CD14-positive monocyte (primary cell): ENCODE results near the gene NPLOC4. TPM values are rescaled to one million over a fixed set of nuclear protein-coding genes. Genes with fewer than 3 reads are reported as not detected.
A peak's percentile ranks its signal among the peaks of the same experiment; 100 is the strongest.

ENCODE experiments used
- DNase-seq, 3 donors: peaks; one replicate each; pipeline ENCODE4 v3.0.0-alpha.2; 2011 to 2022
- H2AFZ ChIP-seq: 2 replicates; pipeline ENCODE4 v1.6.0; 2012; ENCODE audit warnings: mild to moderate bottlenecking, low read depth, low read length, inconsistent platforms; ENCODE audit not compliant: insufficient read depth, poor library complexity, severe bottlenecking
- H3K27ac ChIP-seq, 2 donors: 1 replicate in 1 of 2; 2 replicates in 1 of 2; pipeline ENCODE4 v1.5.1; 2012 to 2013; ENCODE audit warnings: low read length in 2 of 2, control low read depth in 1 of 2, inconsistent platforms in 1 of 2, low read depth in 1 of 2, mild to moderate bottlenecking in 1 of 2
- H3K27me3 ChIP-seq, 2 donors: one replicate each; pipeline versions ENCODE4 v1.6.0 to v1.6.1; 2011 to 2013; ENCODE audit warnings: low read length in 2 of 2; ENCODE audit not compliant: control insufficient read depth in 2 of 2, insufficient read depth in 2 of 2
- H3K36me3 ChIP-seq, 2 donors: replicated peaks in 1 of 2; 1 replicate in 1 of 2; 2 replicates in 1 of 2; pipeline versions ENCODE4 v1.5.1 to v1.6.1; 2012 to 2013; ENCODE audit warnings: low read length in 2 of 2, control low read depth in 1 of 2, inconsistent platforms in 1 of 2, mild to moderate bottlenecking in 1 of 2; ENCODE audit not compliant: insufficient read depth in 2 of 2, control insufficient read depth in 1 of 2
- H3K4me1 ChIP-seq, 2 donors: 1 replicate in 1 of 2; 2 replicates in 1 of 2; pipeline versions ENCODE4 v1.5.1 to v1.6.1; 2012 to 2013; ENCODE audit warnings: low read length in 2 of 2, control low read depth in 1 of 2, inconsistent platforms in 1 of 2, mild to moderate bottlenecking in 1 of 2, moderate library complexity in 1 of 2; ENCODE audit not compliant: insufficient read depth in 2 of 2, control insufficient read depth in 1 of 2
- H3K4me2 ChIP-seq: replicated peaks from 2 replicates; pipeline ENCODE3; 2012; ENCODE audit warnings: low read length, moderate library complexity, mild to moderate bottlenecking; ENCODE audit not compliant: poor library complexity, severe bottlenecking; ENCODE audit errors: extremely low read depth
- H3K4me3 ChIP-seq, 3 experiments: fragments of 200-600 bp in 1 of 3; sonication (generic) in 1 of 3; replicated peaks in 1 of 3; 1 replicate in 2 of 3; 2 replicates in 1 of 3; pipeline ENCODE4 v1.5.1; 2011 to 2013; ENCODE audit warnings: low read length in 3 of 3, mild to moderate bottlenecking in 3 of 3, control low read depth in 2 of 3, low read depth in 2 of 3, inconsistent platforms in 1 of 3, moderate library complexity in 1 of 3
- H3K79me2 ChIP-seq: 2 replicates; pipeline ENCODE4 v1.6.0; 2012; ENCODE audit warnings: mild to moderate bottlenecking, control low read depth, inconsistent platforms, low read length, moderate library complexity; ENCODE audit not compliant: insufficient read depth
- H3K9ac ChIP-seq: 2 replicates; pipeline ENCODE4 v1.6.0; 2017; ENCODE audit warnings: low read length, mild to moderate bottlenecking; ENCODE audit not compliant: insufficient read depth, poor library complexity, severe bottlenecking
- H3K9me3 ChIP-seq, 2 donors: replicated peaks in 1 of 2; 1 replicate in 1 of 2; 2 replicates in 1 of 2; pipeline versions ENCODE4 v1.5.1 to v1.6.1; 2012 to 2013; ENCODE audit warnings: low read length in 2 of 2, control low read depth in 1 of 2; ENCODE audit not compliant: control insufficient read depth in 1 of 2, insufficient read depth in 1 of 2
- H4K20me1 ChIP-seq: 2 replicates; pipeline ENCODE4 v1.6.0; 2012; ENCODE audit warnings: mild to moderate bottlenecking, low read length, control low read depth, moderate library complexity; ENCODE audit not compliant: insufficient read depth
- H3K27ac Mint-ChIP-seq, 7 donors: one replicate each; pipeline ENCODE4 v1.8.0; 2020; ENCODE audit warnings: mild to moderate bottlenecking in 7 of 7, mixed read lengths in 7 of 7, moderate library complexity in 6 of 7, inconsistent platforms in 2 of 7
- H3K27me3 Mint-ChIP-seq, 3 donors: one replicate each; pipeline ENCODE4 v1.8.0; 2021 to 2022; ENCODE audit warnings: low read depth in 3 of 3, mild to moderate bottlenecking in 3 of 3, mixed read lengths in 3 of 3, moderate library complexity in 3 of 3, inconsistent platforms in 1 of 3
- H3K36me3 Mint-ChIP-seq, 2 donors: one replicate each; pipeline ENCODE4 v1.8.0; 2020; ENCODE audit warnings: mixed read lengths in 2 of 2, inconsistent platforms in 1 of 2, mild to moderate bottlenecking in 1 of 2
- H3K4me1 Mint-ChIP-seq: one replicate; pipeline ENCODE4 v1.8.0; 2020; ENCODE audit warnings: mild to moderate bottlenecking, mixed read lengths
- H3K4me3 Mint-ChIP-seq, 2 donors: one replicate each; pipeline ENCODE4 v1.8.0; 2020; ENCODE audit warnings: mild to moderate bottlenecking in 2 of 2, mixed read lengths in 2 of 2, moderate library complexity in 1 of 2
- H3K9me3 Mint-ChIP-seq, 7 donors: one replicate each; pipeline ENCODE4 v1.8.0; 2020 to 2022; ENCODE audit warnings: mixed read lengths in 7 of 7, mild to moderate bottlenecking in 6 of 7, moderate library complexity in 6 of 7, inconsistent platforms in 2 of 7
- CTCF ChIP-seq: fragments of 200-600 bp; IDR thresholded peaks from one replicate; pipeline ENCODE4 v1.8.0; 2022; ENCODE audit warnings: antibody characterized with exemption, mild to moderate bottlenecking
- WGBS: methylation state at CpG from one replicate; pipeline ENCODE4 v1.1.5; 2013; ENCODE audit warnings: missing lambda C conversion rate; ENCODE audit not compliant: insufficient coverage; 5-methylcytosine and 5-hydroxymethylcytosine counted together
- intact Hi-C, 2 donors: fragments of 100-400 bp; cut with micrococcal nuclease; formaldehyde crosslinking; loops; one replicate each; pipeline versions ENCODE4 v1.15.0 to v1.15.1; 2023
- polyA plus RNA-seq, 3 donors: library from polyadenylated mRNA; depleted of rRNA in 1 of 3; unstranded in 2 of 3; stranded (reverse) in 1 of 3; fragments of 300-500 nt in 2 of 3; fragments of >200 nt in 1 of 3; fragmentation: Illumina TruSeq in 2 of 3; gene quantifications; 1 replicate in 2 of 3; 2 replicates in 1 of 3; pipeline ENCODE4 v1.2.3, GENCODE V29; 2012 to 2021

The NPLOC4 gene
- polyA plus RNA-seq, 3 donors, result 92.1 to 112 (median 106) TPM

GRCh38 chr17:81519284-81520020, 117.5 kb downstream of the NPLOC4 start:
- peak overlapping the region in 2 of 3 experiments; percentile 21 to 77 for H3K4me3 ChIP-seq
- peaks cover 22 to 44% (median 35%) of the 10 kb centered on the region in 3 donors for H3K27me3 Mint-ChIP-seq
- H3K9me3 ChIP-seq, result no peaks in the 10 kb centered on the region
- peaks cover 0 to 32% of the 10 kb centered on the region in 2 donors for H3K27me3 ChIP-seq
- H3K36me3 ChIP-seq, result no peaks in the 10 kb centered on the region
- H3K79me2 ChIP-seq, result peaks cover 34% of the 10 kb centered on the region
- H2AFZ ChIP-seq, result peak overlapping the region; percentile 78
- 6% methylated on average over 59 of the region's 61 CpGs for WGBS
- H3K4me1 Mint-ChIP-seq, result peaks cover 36% of the 10 kb centered on the region
- peak; percentile 40 for TF ChIP-seq CTCF
- peak overlapping the region in 4 of 7 donors; percentile 5 to 72 (median 69) for H3K27ac Mint-ChIP-seq
- H3K4me1 ChIP-seq, result peaks cover 51 to 64% of the 10 kb centered on the region in 2 donors
- peaks cover 10% of the 10 kb centered on the region for H4K20me1 ChIP-seq
- H3K4me2 ChIP-seq, result peak overlapping the region; percentile 90
- peak; percentile 62 to 80 (median 69) for DNase-seq
- no peaks in the 10 kb centered on the region for H3K9me3 Mint-ChIP-seq
- intact Hi-C loops, result loop anchor here in 1 of 2 donors (2.0 kb wide), 1 partner anchor 33 kb away; the partner anchor contains the start of gene FAAP100
- H3K27ac ChIP-seq, result peak overlapping the region in 1 of 2 donors; percentile 48
- peaks cover 4 to 7% of the 10 kb centered on the region in 2 donors for H3K36me3 Mint-ChIP-seq
- H3K4me3 Mint-ChIP-seq, result peak overlapping the region in 1 of 2 donors; percentile 46
- H3K9ac ChIP-seq, result peak overlapping the region; percentile 68

- Mint-ChIP-seq H3K4me1 (peaks cover 37% of the 10 kb centered on the region), H3K27me3 (peaks cover 22 to 38% (median 31%) of the 10 kb centered on the region in 3 donors), H3K36me3 (peaks cover 4 to 7% of the 10 kb centered on the region in 2 donors), H3K4me3 (peak overlapping the region; percentile 42 to 43), H3K27ac (peak overlapping the region in 3 of 7 donors; percentile 5 to 60 (median 50)), H3K9me3 (no peaks in the 10 kb centered on the region)
- peaks cover 56 to 70% of the 10 kb centered on the region in 2 donors for H3K4me1 ChIP-seq
- H4K20me1 ChIP-seq, result peaks cover 10% of the 10 kb centered on the region
- H2AFZ ChIP-seq, result peak overlapping the region; percentile 78
- no peaks in the 10 kb centered on the region for H3K36me3 ChIP-seq
- TF ChIP-seq CTCF, result no peak
- peaks cover 40% of the 10 kb centered on the region for H3K79me2 ChIP-seq
- H3K27ac ChIP-seq, result peak overlapping the region in 1 of 2 donors; percentile 48
- peak overlapping the region; percentile 68 for H3K9ac ChIP-seq
- peak; percentile 47 to 61 (median 55) for DNase-seq
- no peaks in the 10 kb centered on the region for H3K9me3 ChIP-seq
- peaks cover 0 to 27% of the 10 kb centered on the region in 2 donors for H3K27me3 ChIP-seq
- H3K4me3 ChIP-seq, result peak overlapping the region; percentile 21 to 77 (median 21)
- WGBS, result under 1% methylated on average over 47 of the region's 47 CpGs
- peak overlapping the region; percentile 90 for H3K4me2 ChIP-seq
- intact Hi-C loops, result loop anchor here in 1 of 2 donors (2.0 kb wide), 1 partner anchor 34 kb away; the partner anchor contains the start of gene FAAP100
Measured at GRCh38 chr17:81518785-81519283, 118.1 kb downstream of the NPLOC4 start.
